Measurements from ENCODE around the gene GPA33.

GPA33 gene

DNA sequence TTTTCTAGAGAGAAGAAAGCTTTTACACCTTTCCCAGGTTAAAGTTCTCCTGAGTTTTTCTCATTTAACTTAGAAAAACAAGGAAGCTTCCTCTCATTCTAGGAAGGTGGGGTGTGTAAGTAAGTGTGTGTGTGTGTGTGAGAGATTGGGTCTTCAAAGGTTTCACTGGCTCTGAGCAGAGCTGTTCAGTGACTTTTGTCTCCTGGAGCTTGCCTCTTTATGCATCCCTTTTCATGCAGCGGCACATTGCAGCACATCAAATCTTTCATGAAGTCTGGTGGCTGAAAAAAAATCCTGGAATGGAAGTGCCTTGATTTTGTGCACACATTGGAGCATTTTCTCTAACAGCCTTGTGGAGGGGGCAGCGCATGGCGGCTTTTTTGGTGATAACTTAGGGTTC lies 3.4 kb downstream of the GPA33 start:
- no peak for TF ChIP-seq ZBTB7A (IDR thresholded peaks at IDR 0.05; ENCODE audit: low read depth)
- no peak for TF ChIP-seq EGR1 (IDR thresholded peaks at IDR 0.05)
- no peak for TF ChIP-seq TEAD4 (IDR thresholded peaks at IDR 0.05)
- TF ChIP-seq TAF1 (IDR thresholded peaks at IDR 0.05; ENCODE audit: low read depth): no peak
- TF ChIP-seq MAX (IDR thresholded peaks at IDR 0.05): no peak
- TF ChIP-seq YY1 (IDR thresholded peaks at IDR 0.05; ENCODE audit: low read depth): no peak
- no peak for TF ChIP-seq EP300 (IDR thresholded peaks at IDR 0.05; ENCODE audit: borderline replicate concordance)

DNA sequence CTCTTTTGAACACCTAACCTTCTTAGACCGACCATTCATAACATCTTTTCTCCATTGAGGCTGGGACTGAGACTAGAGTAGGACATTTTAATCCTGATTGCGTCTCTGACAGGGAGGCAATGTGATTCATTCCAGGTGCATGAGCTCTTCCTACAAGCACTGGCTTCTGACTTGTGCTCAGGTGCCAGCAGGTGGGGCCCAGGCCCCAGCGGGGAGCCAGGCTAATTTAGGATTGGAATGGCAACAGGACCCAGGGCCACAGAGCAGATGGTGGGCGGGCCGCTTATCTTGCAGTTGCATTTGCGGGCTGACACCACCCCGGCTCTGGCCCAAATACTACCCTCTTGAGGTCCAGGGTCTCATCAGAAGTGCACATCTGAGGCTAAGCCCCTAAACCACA lies 4.1 kb downstream of the GPA33 start:
- TF ChIP-seq TAF1 (IDR thresholded peaks at IDR 0.05; ENCODE audit: low read depth) (no peak), RAD21 (IDR thresholded peaks at IDR 0.05; ENCODE audit: low read depth) (no peak), EGR1 (IDR thresholded peaks at IDR 0.05) (no peak), ZBTB7A (IDR thresholded peaks at IDR 0.05; ENCODE audit: low read depth) (no peak), FOXM1 (IDR thresholded peaks at IDR 0.05; ENCODE audit: borderline replicate concordance, low read depth) (no peak), MAX (IDR thresholded peaks at IDR 0.05) (no peak)

DNA sequence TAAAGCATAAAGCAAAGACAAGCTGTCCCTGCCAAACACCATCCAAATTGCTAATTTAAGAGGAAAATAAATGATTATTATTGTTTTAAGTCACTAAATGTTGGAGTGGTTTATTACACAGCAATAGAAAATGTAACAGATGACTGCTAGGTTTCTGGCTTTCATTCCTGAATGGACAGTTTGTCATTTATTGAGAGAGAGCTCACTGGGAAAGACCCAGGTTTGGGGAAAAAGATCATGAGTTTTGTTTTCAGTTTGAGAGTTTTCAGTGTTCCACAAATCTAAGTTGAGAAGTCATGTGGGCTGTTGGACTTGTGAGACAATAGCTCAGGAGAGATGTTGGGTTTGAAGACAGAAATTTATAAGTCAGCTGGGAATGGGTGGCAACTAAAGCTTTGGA lies 5.4 kb downstream of the GPA33 start:
- TF ChIP-seq TCF12 (IDR thresholded peaks at IDR 0.05; ENCODE audit: low read depth) (no peak), CEBPB (IDR thresholded peaks at IDR 0.05) (no peak), FOXM1 (IDR thresholded peaks at IDR 0.05; ENCODE audit: borderline replicate concordance, low read depth) (no peak), NFIC (IDR thresholded peaks at IDR 0.05) (no peak), MAX (IDR thresholded peaks at IDR 0.05) (no peak), CREB1 (IDR thresholded peaks at IDR 0.05; ENCODE audit: low read depth) (no peak), EP300 (IDR thresholded peaks at IDR 0.05; ENCODE audit: borderline replicate concordance) (no peak), ZBTB7A (IDR thresholded peaks at IDR 0.05; ENCODE audit: low read depth) (no peak)

DNA sequence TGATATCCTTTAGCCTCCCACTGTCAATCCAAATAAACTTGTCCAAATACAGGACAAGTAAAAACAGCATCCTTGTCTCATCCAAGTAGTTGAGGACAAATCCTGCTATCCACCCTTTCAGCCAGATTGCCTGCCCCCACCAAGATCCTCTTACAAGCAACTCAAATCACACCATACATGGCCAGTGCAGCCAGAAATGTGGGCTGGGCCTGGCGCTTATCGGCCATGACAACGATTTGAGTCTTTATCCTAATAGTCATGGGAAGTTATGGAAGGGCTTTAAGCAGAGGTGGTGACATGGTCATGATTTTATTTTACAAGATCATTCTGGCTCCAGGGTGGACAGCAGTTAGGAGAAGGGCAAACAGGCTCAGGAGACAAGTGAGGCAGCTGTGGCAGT lies 6.3 kb downstream of the GPA33 start:
- TF ChIP-seq CREB1 (IDR thresholded peaks at IDR 0.05; ENCODE audit: low read depth) (no peak), YY1 (IDR thresholded peaks at IDR 0.05; ENCODE audit: low read depth) (no peak), TCF12 (IDR thresholded peaks at IDR 0.05; ENCODE audit: low read depth) (no peak), REST (IDR thresholded peaks at IDR 0.05; ENCODE audit: low read depth) (no peak), EGR1 (IDR thresholded peaks at IDR 0.05) (no peak), ZBTB7A (IDR thresholded peaks at IDR 0.05; ENCODE audit: low read depth) (no peak), NFIC (IDR thresholded peaks at IDR 0.05) (no peak), USF1 (IDR thresholded peaks at IDR 0.05) (no peak), RAD21 (IDR thresholded peaks at IDR 0.05; ENCODE audit: low read depth) (no peak), MAX (IDR thresholded peaks at IDR 0.05) (no peak), CEBPB (IDR thresholded peaks at IDR 0.05) (no peak), TEAD4 (IDR thresholded peaks at IDR 0.05) (no peak), FOXM1 (IDR thresholded peaks at IDR 0.05; ENCODE audit: borderline replicate concordance, low read depth) (no peak), TAF1 (IDR thresholded peaks at IDR 0.05; ENCODE audit: low read depth) (no peak), EP300 (IDR thresholded peaks at IDR 0.05; ENCODE audit: borderline replicate concordance) (no peak)

GRCh38 chr1:167083066-167083665 lies 7.0 kb downstream of the GPA33 start:
- TF ChIP-seq TEAD4 (IDR thresholded peaks at IDR 0.05): no peak
- no peak for TF ChIP-seq YY1 (IDR thresholded peaks at IDR 0.05; ENCODE audit: low read depth)
- TF ChIP-seq CEBPB (IDR thresholded peaks at IDR 0.05): no peak
- TF ChIP-seq USF1 (IDR thresholded peaks at IDR 0.05): no peak
- TF ChIP-seq RAD21 (IDR thresholded peaks at IDR 0.05; ENCODE audit: low read depth): no peak
- no peak for TF ChIP-seq EP300 (IDR thresholded peaks at IDR 0.05; ENCODE audit: borderline replicate concordance)
- no peak for TF ChIP-seq TCF12 (IDR thresholded peaks at IDR 0.05; ENCODE audit: low read depth)
- no peak for TF ChIP-seq CREB1 (IDR thresholded peaks at IDR 0.05; ENCODE audit: low read depth)
- no peak for TF ChIP-seq ZBTB7A (IDR thresholded peaks at IDR 0.05; ENCODE audit: low read depth)
- no peak for TF ChIP-seq TAF1 (IDR thresholded peaks at IDR 0.05; ENCODE audit: low read depth)
- TF ChIP-seq NFIC (IDR thresholded peaks at IDR 0.05): no peak
- TF ChIP-seq FOXM1 (IDR thresholded peaks at IDR 0.05; ENCODE audit: borderline replicate concordance, low read depth): no peak
- TF ChIP-seq REST (IDR thresholded peaks at IDR 0.05; ENCODE audit: low read depth): no peak
- no peak for TF ChIP-seq MAX (IDR thresholded peaks at IDR 0.05)
- TF ChIP-seq EGR1 (IDR thresholded peaks at IDR 0.05): no peak
